Ovary (tissue), 3 donors: ENCODE data around the gene PCDHGB3.

Source experiments
- CTCF ChIP-seq, 3 donors: fragments of 450-650 bp in 2 of 3; fragments of 200-600 bp in 1 of 3; IDR thresholded peaks; one replicate each; pipeline versions ENCODE4 v1.5.1 to v1.8.0; 2016 to 2022; ENCODE audit warnings: antibody characterized with exemption in 3 of 3, mild to moderate bottlenecking in 1 of 3
- EP300 ChIP-seq: sonication (generic); formaldehyde crosslinking; IDR thresholded peaks from one replicate; pipeline ENCODE4 v1.6.1; 2017; ENCODE audit warnings: antibody characterized with exemption
- donor health status: DM: no; HTN: no; CAD: no.

DNA sequence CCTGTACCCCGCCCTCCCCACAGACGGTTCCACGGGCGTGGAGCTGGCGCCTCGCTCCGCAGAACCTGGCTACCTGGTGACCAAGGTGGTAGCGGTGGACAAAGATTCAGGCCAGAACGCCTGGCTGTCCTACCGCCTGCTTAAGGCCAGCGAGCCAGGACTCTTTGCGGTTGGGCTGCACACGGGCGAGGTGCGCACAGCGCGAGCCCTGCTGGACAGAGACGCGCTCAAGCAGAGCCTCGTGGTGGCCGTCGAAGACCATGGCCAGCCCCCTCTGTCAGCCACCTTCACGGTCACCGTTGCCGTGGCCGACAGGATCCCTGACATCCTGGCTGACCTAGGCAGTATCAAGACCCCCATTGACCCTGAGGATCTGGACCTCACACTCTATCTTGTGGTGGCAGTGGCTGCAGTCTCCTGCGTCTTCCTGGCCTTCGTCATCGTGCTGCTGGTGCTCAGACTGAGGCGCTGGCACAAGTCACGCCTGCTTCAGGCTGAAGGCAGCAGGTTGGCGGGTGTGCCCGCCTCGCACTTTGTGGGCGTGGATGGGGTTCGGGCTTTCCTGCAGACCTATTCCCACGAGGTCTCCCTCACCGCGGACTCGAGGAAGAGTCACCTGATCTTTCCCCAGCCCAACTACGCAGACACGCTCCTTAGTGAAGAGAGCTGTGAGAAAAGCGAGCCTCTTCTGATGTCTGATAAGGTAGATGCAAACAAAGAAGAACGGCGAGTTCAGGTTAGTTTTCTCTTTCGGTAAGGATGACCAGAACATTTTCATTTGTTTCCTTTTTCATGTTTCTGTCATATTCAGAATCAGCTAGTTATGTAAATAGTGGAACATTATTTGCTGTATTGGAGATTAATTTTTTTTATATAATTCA, 3.8 kb upstream of the PCDHGB3 start:
- no peak for TF ChIP-seq CTCF (IDR thresholded peaks at IDR 0.05)
- no peak for TF ChIP-seq EP300
